Measurements from ENCODE around the gene GPD1.

GPD1 gene

GRCh38 chr12:50102646-50103309 lies 1.0 kb upstream of the GPD1 start:
- no peak for DNase-seq

DNA sequence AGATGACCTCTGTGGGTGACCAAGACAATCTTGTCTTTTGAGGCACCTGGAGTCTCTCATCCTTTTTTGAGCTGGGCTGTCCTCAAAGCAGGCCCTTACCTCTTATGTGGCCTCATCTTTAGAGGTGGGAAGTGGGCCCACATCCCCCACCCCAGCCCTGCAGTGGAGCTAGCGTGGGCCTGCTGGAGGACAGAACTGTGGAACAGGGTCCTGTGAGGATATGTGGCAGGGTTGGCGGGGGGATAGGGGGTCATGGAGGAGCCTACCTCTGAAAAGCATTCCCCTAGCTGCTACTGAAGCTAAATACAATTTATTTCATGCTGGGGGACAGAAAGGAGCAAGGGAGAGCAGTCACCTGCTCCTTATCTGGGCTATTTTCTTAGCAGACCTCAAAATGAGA lies 457 bp upstream of the GPD1 start:
- no peak for DNase-seq

DNA sequence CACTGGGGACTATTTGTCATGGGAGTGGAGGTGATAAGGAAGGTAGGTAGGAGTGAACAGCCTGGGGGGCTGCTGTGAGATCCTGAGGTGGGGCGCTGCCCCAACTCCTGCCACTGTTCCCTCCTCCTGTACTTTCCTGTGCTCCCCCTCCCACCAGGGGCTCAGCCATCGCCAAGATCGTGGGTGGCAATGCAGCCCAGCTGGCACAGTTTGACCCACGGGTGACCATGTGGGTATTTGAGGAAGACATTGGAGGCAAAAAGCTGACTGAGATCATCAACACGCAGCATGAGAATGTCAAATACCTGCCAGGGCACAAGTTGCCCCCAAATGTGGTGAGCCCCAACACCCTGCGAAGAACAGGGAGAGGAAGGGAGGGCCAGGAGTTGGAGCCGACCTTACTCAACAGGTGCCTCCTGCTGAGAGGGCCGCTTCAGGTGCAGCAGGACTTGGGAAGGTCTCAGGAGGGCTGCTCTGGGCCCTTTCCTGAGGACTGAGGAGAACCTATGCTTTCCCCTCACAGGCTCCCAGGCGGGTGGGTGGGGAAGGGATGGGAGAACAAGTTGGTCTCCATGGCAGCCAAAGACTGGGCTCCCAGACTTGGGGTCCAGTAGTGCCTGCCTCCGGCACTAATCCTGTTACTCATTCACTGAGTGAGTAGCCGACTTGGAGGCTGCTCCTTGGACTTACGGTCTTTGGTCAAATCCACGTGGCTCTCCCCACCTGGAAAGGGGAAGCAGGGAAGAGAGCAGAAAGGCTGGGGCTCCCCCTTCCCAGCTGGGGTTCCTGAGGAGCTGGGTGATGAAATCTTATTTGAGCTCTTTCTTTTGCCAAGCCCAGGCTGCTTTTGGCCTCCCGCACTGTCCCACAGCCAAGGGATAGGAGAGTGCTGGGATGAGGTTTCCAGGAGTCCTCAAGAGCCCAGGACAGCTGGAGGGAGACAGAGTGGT lies 884 bp downstream of the GPD1 start:
- peak; percentile 47 for DNase-seq

DNA sequence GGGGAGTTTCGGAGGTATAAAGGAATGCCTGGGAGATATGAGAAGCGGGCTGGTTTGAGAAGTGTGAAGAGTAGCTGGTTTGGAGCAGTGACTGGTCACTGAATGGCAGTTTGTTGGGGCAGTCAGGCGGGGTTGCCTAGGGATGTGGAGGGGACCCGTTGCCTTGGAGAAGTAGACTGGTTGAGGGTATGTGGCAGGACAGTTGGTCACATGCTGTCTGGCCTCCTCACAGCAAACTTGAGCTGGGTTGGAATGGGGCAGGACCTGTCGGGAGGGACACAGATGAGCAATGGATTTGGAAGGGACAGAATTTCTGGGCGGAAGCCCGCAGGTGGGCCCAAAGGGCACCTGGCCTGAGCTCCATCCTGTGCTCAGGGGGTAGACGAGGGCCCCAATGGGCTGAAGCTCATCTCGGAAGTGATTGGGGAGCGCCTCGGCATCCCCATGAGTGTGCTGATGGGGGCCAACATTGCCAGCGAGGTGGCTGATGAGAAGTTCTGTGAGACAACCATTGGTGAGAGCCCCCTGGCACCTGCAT lies 2.2 kb downstream of the GPD1 start:
- no peak for DNase-seq

GRCh38 chr12:50106907-50107306 lies 3.1 kb downstream of the GPD1 start:
- no peak for DNase-seq

DNA sequence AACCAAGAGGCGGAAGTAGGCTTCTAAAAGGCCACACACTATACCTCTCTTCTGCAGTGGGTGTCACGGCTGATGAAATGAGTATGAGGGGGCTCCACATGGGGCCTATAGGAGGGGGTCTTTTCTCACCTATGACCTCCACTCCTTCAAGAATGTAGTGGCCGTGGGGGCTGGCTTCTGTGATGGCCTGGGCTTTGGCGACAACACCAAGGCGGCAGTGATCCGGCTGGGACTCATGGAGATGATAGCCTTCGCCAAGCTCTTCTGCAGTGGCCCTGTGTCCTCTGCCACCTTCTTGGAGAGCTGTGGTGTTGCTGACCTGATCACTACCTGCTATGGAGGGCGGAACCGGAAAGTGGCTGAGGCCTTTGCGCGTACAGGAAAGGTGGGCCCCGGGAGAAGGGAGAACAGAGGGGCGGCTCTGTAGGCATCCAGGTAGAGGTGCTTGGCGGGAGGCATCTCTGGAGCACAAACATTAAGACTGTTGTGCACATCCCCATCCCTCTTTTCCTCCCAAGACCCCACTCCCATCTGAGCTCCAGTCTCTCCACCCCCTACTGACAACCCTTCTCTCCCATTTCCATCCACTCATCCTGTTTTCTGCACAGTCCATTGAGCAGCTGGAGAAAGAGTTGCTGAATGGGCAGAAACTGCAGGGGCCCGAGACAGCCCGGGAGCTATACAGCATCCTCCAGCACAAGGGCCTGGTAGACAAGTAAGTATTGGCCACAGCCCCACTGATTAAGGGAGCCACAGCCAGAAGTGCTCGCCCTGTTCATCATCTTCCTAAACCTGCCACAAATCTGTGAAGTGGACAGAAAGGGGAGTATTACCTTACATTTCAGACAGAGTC lies 3.8 kb downstream of the GPD1 start:
- no peak for DNase-seq

- no peak for DNase-seq
Observed at GRCh38 chr12:50109319-50109718, 5.5 kb downstream of the GPD1 start.

DNA sequence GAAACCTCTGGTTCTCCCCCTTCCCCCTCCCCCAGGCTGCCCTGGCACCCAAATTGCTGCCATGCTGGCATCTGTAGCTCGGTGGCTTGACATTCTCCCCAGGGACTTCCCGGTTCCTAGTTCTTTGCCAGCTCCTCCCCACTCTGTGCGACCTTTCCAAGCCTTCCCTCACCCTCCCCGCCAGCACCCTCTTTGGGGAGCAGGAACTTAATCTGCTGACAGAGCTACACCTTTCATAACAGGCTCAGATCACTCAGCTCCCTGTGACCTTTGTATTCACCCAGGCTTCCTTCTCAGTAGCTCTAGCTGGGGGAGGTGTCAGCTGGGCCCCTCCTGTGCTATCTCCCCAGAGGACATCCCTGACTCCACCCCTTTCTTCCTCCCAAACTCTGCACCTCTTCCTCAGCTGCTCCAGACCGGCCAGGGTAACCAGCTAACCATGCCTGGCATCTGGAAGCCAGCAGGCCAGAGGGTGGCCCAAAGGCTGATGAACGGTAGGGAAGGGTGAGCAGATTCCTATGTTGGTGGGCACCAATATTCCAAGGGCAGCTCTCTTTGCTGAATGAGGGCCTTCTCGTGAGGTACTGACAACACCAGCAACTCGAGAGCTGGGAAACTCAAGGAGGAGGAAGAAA lies 6.4 kb downstream of the GPD1 start:
- no peak for DNase-seq

DNA sequence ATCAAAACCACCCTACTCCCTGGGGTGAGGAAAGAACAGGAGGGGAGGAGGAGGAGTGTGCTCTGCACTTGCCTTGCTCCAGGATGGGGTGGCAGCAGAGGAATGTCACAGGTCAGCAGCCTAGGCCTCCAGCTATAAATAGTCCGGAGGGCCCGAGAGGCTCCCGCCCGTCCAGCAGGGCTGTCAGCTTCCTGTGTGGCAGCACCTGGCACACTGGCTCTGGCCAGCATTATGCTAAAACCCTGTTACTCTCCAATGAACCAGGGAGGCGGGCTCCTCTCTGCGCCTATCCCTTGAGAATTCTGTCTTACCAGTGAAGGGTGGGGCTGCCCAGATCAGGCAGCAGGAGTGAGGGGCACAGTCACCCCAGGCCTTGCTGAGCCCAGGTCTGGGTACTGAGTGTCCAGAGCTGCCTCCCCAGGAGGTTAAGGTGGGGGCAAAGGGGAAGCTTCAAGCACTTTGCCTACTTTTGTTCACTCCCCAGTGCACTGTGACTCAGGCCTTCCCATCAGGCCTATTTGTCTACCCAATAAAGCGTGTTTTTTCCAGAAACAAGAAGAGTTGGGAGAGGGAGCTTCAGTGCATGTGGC lies 7.0 kb downstream of the GPD1 start:
- DNase-seq, result peak; percentile 51

DNA sequence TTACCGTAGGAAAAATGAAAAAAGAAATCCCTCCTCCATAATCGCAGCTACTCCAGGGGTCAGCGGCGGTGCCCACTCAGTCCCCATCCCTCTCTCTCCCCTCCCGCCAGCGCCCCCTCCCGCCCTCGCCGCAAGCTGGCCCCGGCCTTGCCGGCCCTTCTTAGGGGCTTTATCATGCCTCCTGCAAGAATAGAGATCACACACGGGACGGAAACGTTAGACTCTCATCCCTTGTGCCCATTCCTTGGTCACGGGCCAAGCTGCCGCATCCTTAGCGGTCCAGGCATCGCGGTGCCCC lies 7.5 kb downstream of the GPD1 start:
- DNase-seq, result no peak

DNA sequence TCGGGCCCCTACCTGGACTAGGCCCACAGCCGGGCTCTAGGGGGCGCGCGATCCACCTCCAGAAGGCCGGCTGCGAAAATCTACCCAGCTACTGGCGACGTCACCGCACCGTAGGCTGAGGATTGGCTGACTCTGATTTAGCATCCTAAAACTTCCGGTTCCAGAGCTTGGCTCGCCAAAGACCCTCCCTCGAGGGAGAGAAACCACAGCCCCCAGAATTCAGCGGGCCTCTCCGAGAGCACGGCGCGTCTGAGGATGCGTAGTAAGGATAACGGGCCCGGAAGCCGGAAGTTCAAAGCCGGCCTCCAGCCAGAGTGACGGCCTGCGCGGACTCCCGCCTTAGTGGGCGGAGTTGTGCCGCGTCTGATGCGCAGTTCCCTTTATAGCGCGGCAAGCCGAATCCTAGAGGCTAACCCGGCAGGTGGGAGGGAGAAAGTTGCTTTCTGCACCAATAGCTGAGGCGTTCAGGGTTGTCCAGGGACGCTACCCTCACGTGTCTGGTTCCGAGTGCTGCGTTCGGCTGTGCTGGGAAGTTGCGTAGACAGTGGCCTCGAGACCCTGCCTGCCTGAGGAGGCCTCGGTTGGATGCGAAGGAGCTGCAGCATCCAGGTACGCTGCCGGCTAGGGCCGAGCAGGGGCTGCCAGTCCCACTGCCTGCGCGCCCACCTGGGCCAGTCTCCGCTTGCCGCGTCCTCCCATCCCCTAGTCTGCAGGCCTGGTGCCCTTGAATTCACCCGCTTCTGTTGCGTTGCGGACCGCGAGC lies 8.1 kb downstream of the GPD1 start, which contains the start of gene COX14:
Gene COX14, plus strand, starts transcription at position 544 of the 763 bp plus-strand sequence. CDS start 7,808 bp downstream, outside the sequence.
- DNase-seq, result peak; percentile 100

DNA sequence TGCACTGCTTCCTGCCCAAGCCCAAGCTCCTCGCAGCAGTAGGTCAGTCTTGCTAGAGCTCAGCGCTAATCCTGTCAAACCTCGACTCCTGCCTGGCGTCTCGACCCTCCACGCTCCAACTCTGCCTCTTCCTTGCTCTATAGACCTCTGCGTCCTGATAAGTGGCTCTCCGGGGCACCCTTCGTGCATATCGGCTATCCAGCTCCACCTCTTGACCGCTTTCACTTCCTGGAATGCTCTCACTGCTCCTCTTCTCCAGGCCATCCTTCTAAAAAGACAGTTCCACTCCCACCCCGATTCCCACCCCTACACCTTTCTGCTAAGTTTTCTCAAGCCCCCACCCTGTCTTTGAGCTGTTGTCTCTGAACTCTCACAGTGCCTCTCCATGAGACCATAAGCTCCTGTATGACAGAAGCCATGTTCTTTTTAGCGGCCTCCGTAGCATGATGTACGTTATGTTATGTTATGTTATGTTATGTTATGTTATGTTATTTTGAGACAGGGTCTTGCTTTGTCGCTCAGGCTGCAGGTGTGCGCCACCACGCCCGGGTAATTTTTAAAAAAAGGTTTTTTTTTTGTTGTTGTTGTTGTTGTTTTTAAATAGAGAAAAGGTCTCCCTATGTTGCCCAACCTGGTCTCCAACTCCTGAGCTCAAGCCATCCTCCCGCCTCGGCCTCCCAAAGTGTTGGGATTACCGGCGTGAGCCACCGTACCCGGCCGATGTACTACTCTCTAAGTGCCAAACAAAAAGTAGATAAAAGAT lies 8.8 kb downstream of the GPD1 start:
- DNase-seq, result no peak

DNA sequence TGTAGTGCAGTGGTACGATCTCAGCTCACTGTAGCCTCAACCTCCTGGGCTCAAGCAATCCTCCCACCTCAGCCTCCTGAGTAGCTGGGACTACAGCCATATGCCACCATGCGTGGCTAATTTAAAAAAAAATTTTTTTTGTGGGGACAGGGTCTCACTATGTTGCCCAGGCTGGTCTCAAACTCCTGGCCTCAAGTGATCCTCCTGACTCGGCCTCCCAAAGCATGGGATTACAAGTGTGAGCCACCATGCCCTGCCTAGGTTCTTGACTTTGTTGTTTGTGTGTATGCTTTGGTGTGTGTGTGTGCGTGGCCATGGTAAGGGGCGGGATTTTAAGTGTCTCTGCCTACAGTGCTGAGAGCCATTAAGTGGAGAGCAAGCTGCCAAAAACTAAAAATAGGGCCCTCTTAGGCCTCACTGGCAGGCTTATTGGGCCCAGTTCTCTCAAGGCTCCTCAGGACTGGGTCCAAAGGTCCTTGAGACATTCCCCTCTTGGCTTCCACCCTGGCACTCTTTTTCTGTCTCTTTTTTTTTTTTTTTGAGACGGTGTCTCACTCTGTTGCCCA lies 13.3 kb downstream of the GPD1 start:
- no peak for DNase-seq

DNA sequence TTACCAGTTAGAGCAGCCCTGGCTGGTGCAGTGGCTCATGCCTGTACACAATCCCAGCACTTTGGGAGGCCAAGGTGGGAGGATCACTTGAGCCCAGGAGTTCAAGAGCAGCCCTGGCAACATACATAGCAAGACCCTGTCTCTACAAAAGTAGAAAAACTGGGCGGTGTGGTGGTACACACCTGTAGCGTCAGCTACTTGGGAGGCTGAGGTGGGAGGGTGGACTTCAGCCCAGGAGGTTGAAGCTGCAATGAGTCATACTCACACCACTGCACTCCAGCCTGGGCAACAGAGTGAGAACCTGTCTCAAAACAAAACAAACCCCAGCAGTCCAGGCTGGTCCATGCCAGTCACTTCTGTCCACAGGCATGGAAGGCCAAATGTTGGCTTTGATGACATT lies 15.6 kb downstream of the GPD1 start:
- no peak for DNase-seq

DNA sequence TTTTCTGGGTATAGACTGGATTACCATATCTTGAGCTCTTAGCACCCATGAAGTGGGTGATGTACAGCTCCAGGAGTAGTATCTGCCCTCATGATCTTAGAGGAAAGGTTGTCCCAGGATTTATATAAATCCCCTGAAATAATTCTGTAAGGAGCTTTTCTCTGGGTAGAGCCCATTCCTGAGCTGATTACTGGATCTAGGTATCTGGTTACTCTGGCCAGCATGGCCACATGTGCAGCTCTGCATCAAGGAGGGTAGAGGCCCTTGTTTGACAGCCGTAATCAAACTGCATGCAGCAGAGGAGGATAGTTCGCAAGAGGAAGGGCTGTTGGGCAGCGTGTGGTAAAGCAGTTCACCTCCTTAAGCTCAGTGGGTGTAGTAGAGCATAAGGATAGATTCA lies 16.7 kb downstream of the GPD1 start:
- DNase-seq, result no peak

- DNase-seq, result no peak
Observed at GRCh38 chr12:50120953-50121352, 17.1 kb downstream of the GPD1 start.

DNA sequence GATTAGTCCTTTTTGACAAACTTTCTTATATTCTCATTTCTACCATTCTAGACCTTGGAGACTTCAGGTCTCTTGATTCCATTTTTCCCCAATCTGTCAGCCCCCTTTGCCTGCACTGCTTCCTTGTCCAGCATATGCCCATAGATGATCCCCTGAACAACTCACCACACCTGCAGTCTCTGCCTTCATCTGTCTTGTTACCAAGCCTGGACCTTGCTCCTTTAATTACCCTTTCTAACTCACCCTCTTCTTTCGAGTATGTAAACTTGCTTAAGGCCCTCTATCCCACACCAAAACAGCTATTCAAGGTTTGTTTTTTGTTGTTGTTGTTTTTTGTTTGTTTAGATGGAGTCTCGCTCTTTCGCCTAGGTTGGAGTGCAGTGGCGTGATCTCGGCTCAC lies 17.8 kb downstream of the GPD1 start:
- no peak for DNase-seq

DNA sequence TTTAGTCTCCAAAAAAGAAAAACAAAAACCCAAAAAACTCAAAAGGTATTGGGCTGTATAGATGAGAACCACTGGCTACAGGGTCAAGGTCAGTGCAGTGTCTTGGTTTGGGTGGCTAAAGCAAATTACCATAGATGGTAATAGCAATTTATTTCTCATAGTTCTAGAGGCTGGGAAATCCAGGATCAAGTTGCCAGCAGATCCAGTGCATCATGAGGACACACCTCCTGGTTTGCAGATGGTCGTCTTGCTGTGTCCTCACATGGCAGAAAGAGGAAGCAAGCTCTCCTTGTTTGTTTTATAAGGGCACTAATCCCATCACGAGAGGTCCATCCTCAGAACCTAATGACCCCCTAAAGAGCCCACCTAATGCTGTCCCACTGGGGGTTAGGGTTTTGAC lies 19.4 kb downstream of the GPD1 start:
- DNase-seq, result no peak

DNA sequence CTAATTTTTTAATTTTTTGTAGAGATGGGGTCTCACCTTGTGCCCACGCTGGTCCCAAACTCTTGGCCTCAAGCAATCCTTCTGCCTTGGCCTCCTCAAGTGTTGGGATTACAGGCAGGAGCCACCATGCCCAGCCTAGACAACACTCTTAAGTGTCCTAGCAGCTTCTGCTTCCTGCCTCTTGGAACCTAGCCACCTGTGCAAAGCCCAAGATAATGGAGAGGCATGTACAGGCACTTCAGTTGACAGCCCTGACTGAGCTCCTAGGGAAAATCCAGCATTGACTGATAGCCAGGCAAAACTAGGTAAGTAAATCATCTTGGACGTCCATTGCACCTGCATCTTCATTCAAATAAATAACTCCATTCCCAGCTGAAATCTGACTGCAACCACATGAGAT lies 23.7 kb downstream of the GPD1 start:
- no peak for DNase-seq

- DNase-seq, result no peak
Observed at GRCh38 chr12:50129290-50129689, 25.5 kb downstream of the GPD1 start.

All from right hindlimb (tissue), 1 donor.